ENCODE data around the gene DAGLB.
A peak's percentile ranks its signal among the peaks of the same experiment; 100 is the strongest.

DAGLB gene

GRCh38 chr7:6489612-6490011 lies 41.9 kb upstream of the DAGLB start:
- CTCF ChIA-PET: no interaction called here

GRCh38 chr7:6487184-6487545 lies 39.4 kb upstream of the DAGLB start:
- ChIA-PET CTCF (no interaction called here), POLR2A (no interaction called here)

More at GRCh38 chr7:6489612-6490011, 41.9 kb upstream of the DAGLB start:
- no peak for TF ChIP-seq CTCF (IDR thresholded peaks at IDR 0.05; ENCODE audit: insufficient read depth, low read length, missing control alignments)
- H3K4me3 ChIP-seq (ENCODE audit: low read depth, low read length): no peak overlapping the region
- DNase-seq (ENCODE audit: low read depth, low spot score): no peak
- POLR2A ChIA-PET: no interaction called here

GRCh38 chr7:6486438-6487183 lies 38.9 kb upstream of the DAGLB start:
- H3K4me3 ChIP-seq (ENCODE audit: low read depth, low read length): no peak overlapping the region
- ChIA-PET POLR2A (no interaction called here), CTCF (no interaction called here)
- DNase-seq (ENCODE audit: low read depth, low spot score): no peak
- no peak for TF ChIP-seq CTCF (IDR thresholded peaks at IDR 0.05; ENCODE audit: insufficient read depth, low read length, missing control alignments)

More at GRCh38 chr7:6487184-6487545, 39.4 kb upstream of the DAGLB start:
- no peak overlapping the region for H3K4me3 ChIP-seq (ENCODE audit: low read depth, low read length)
- DNase-seq (ENCODE audit: low read depth, low spot score): no peak
- no peak for TF ChIP-seq CTCF (IDR thresholded peaks at IDR 0.05; ENCODE audit: insufficient read depth, low read length, missing control alignments)

GRCh38 chr7:6482743-6483119 lies 35.0 kb upstream of the DAGLB start:
- no peak for TF ChIP-seq CTCF (IDR thresholded peaks at IDR 0.05; ENCODE audit: insufficient read depth, low read length, missing control alignments)
- no peak for DNase-seq (ENCODE audit: low read depth, low spot score)
- CTCF ChIA-PET: no interaction called here
- POLR2A ChIA-PET: no interaction called here
- H3K4me3 ChIP-seq (ENCODE audit: low read depth, low read length): peak overlapping the region; percentile 91

GRCh38 chr7:6482307-6482706 lies 34.6 kb upstream of the DAGLB start:
- peak overlapping the region; percentile 91 for H3K4me3 ChIP-seq (ENCODE audit: low read depth, low read length)
- ChIA-PET CTCF (no interaction called here), POLR2A (no interaction called here)
- no peak for TF ChIP-seq CTCF (IDR thresholded peaks at IDR 0.05; ENCODE audit: insufficient read depth, low read length, missing control alignments)
- no peak for DNase-seq (ENCODE audit: low read depth, low spot score)

GRCh38 chr7:6481445-6481844 lies 33.7 kb upstream of the DAGLB start:
- CTCF ChIA-PET: no interaction called here
- POLR2A ChIA-PET: no interaction called here
- no peak for TF ChIP-seq CTCF (IDR thresholded peaks at IDR 0.05; ENCODE audit: insufficient read depth, low read length, missing control alignments)
- DNase-seq (ENCODE audit: low read depth, low spot score): no peak
- peak overlapping the region; percentile 32 for H3K4me3 ChIP-seq (ENCODE audit: low read depth, low read length)

All from AG04449 (cell line).